Breast epithelium (tissue), 3 donors: ENCODE data around the gene RPL5.

Experiments used
- POLR2A ChIP-seq: fragments of 450-650 bp; IDR thresholded peaks from one replicate; pipeline ENCODE4 v1.6.1; 2016; ENCODE audit warnings: antibody characterized with exemption, mild to moderate bottlenecking, moderate library complexity
- TF ChIP-seq, protein P1 (sequence below), 3 donors: fragments of 450-650 bp; IDR thresholded peaks; one replicate each; pipeline ENCODE4 v1.5.1; 2016 to 2017; ENCODE audit warnings: antibody characterized with exemption in 3 of 3, mild to moderate bottlenecking in 3 of 3, moderate library complexity in 3 of 3

DNA sequence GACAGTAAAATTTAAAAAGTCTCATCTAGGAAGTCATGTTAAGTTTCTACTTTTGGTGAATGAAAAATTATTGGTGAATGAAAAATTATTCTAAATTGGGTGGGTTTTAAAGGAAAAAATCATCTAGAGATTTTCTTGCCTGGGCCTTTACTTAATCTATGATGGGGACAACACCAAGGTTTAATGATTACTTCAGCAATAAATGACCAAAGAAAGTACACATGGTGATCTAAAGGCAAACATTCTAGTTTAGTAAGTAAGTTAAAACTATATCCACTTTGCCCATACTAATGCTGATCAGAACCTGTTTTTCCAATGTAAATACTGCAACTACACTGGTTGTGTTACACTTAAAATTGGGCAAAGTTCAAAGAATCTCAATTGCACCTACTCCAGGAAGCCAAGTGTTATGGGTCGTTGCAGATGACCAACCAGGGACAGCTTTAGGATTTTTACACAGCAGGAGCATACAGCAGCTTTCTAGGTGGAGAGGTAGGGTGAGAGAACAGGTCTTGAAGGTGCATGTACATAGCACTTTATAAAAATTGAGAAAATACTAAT, 14.6 kb upstream of the RPL5 start:
- TF ChIP-seq, protein P1, sequence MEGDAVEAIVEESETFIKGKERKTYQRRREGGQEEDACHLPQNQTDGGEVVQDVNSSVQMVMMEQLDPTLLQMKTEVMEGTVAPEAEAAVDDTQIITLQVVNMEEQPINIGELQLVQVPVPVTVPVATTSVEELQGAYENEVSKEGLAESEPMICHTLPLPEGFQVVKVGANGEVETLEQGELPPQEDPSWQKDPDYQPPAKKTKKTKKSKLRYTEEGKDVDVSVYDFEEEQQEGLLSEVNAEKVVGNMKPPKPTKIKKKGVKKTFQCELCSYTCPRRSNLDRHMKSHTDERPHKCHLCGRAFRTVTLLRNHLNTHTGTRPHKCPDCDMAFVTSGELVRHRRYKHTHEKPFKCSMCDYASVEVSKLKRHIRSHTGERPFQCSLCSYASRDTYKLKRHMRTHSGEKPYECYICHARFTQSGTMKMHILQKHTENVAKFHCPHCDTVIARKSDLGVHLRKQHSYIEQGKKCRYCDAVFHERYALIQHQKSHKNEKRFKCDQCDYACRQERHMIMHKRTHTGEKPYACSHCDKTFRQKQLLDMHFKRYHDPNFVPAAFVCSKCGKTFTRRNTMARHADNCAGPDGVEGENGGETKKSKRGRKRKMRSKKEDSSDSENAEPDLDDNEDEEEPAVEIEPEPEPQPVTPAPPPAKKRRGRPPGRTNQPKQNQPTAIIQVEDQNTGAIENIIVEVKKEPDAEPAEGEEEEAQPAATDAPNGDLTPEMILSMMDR (IDR thresholded peaks at IDR 0.05): no peak
- TF ChIP-seq POLR2A: no peak
